ENCODE measurements around the gene UCK2.

GRCh38 chr1:165869343-165869742 lies 41.9 kb downstream of the UCK2 start:
- no peak for TF ChIP-seq EZH2phosphoT487 (IDR thresholded peaks at IDR 0.05; ENCODE audit: low read depth)
- TF ChIP-seq, protein P1, sequence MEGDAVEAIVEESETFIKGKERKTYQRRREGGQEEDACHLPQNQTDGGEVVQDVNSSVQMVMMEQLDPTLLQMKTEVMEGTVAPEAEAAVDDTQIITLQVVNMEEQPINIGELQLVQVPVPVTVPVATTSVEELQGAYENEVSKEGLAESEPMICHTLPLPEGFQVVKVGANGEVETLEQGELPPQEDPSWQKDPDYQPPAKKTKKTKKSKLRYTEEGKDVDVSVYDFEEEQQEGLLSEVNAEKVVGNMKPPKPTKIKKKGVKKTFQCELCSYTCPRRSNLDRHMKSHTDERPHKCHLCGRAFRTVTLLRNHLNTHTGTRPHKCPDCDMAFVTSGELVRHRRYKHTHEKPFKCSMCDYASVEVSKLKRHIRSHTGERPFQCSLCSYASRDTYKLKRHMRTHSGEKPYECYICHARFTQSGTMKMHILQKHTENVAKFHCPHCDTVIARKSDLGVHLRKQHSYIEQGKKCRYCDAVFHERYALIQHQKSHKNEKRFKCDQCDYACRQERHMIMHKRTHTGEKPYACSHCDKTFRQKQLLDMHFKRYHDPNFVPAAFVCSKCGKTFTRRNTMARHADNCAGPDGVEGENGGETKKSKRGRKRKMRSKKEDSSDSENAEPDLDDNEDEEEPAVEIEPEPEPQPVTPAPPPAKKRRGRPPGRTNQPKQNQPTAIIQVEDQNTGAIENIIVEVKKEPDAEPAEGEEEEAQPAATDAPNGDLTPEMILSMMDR (IDR thresholded peaks at IDR 0.05; ENCODE audit: low read depth, low read length): no peak
